ENCODE measurements around the gene CASP9.

DNA sequence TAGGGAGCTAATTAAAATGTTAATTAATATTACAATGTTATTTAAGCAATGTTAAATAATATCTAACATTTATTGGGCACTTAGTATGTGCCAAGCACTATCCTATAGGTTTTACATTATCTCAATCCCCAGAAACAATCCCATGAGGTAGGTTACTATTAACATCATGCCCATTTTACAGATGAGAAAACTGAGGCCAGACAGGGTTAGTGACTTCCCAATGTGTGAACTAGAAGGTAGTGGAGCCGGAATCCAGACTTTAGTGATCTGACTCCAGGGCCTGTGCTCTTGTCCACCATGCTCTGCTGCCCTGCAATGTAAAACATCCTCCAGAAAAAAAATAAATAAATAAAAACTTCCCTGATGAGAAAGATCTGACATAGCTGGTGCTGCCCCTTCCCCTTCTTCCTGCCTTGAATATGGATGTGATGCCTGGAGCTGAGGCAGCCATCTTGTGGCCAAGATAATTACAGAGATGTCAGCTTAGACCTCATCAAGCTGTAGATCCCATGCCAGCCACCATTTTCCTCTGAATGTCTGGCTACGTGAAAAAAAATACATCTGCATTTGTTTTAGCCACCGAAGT is 75.0 kb downstream of the CASP9 start:
- TF ChIP-seq, protein P1, sequence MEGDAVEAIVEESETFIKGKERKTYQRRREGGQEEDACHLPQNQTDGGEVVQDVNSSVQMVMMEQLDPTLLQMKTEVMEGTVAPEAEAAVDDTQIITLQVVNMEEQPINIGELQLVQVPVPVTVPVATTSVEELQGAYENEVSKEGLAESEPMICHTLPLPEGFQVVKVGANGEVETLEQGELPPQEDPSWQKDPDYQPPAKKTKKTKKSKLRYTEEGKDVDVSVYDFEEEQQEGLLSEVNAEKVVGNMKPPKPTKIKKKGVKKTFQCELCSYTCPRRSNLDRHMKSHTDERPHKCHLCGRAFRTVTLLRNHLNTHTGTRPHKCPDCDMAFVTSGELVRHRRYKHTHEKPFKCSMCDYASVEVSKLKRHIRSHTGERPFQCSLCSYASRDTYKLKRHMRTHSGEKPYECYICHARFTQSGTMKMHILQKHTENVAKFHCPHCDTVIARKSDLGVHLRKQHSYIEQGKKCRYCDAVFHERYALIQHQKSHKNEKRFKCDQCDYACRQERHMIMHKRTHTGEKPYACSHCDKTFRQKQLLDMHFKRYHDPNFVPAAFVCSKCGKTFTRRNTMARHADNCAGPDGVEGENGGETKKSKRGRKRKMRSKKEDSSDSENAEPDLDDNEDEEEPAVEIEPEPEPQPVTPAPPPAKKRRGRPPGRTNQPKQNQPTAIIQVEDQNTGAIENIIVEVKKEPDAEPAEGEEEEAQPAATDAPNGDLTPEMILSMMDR (IDR thresholded peaks at IDR 0.05; ENCODE audit: insufficient read depth, low read depth, low read length), result no peak
- TF ChIP-seq EZH2 (IDR thresholded peaks at IDR 0.05; ENCODE audit: insufficient read depth, low read length), result no peak
